Ovary (tissue), 9 donors: Measurements from ENCODE around the gene SGCA. TPM values are rescaled to one million over a fixed set of nuclear protein-coding genes. Genes with fewer than 3 reads are reported as not detected.
A peak's percentile ranks its signal among the peaks of the same experiment; 100 is the strongest.

Experiments used
- DNase-seq, 5 donors: peaks; one replicate each; pipeline ENCODE4 v3.0.0-alpha.2; 2019 to 2020
- H3K27ac ChIP-seq, 2 donors: fragments of 200-600 bp; one replicate each; pipeline versions ENCODE4 v1.5.1 to v1.8.0; 2019 to 2022
- H3K27me3 ChIP-seq: fragments of 200-600 bp; one replicate; pipeline ENCODE4 v1.8.0; 2022
- H3K36me3 ChIP-seq: fragments of 200-600 bp; sonication (generic); one replicate; pipeline ENCODE4 v1.5.1; 2019
- H3K4me1 ChIP-seq: one replicate; pipeline ENCODE4 v1.8.1; 2013; ENCODE audit warnings: mild to moderate bottlenecking, moderate library complexity; ENCODE audit not compliant: insufficient read depth
- H3K4me3 ChIP-seq: fragments of 200-600 bp; sonication (generic); one replicate; pipeline ENCODE4 v1.5.1; 2017
- H3K9me3 ChIP-seq, 2 donors: fragments of 200-600 bp in 1 of 2; sonication (generic) in 1 of 2; one replicate each; pipeline versions ENCODE4 v1.5.1 to v1.8.1; 2013 to 2019; ENCODE audit warnings: mild to moderate bottlenecking in 1 of 2, moderate library complexity in 1 of 2
- EP300 ChIP-seq: sonication (generic); formaldehyde crosslinking; IDR thresholded peaks from one replicate; pipeline ENCODE4 v1.6.1; 2017; ENCODE audit warnings: antibody characterized with exemption
- POLR2A ChIP-seq: fragments of 450-650 bp; IDR thresholded peaks from one replicate; pipeline ENCODE4 v1.6.1; 2017; ENCODE audit warnings: antibody characterized with exemption, mild to moderate bottlenecking, moderate library complexity
- WGBS, 3 donors: extraction: QIAGEN DNeasy Blood & Tissue Kit in 1 of 3; methylation state at CpG; one replicate each; pipeline versions ENCODE4 v1.1.5 to v1.1.7; 2013 to 2017; 5-methylcytosine and 5-hydroxymethylcytosine counted together
- intact Hi-C, 4 donors: fragments of 100-400 bp; cut with DNase I; formaldehyde crosslinking; loops; one replicate each; pipeline versions ENCODE4 v1.11.0 to v1.15.1; 2022 to 2023
- polyA plus RNA-seq, 2 donors: library from polyadenylated mRNA; stranded (reverse); fragments of 200-250 nt in 1 of 2; fragments of 350-450 nt in 1 of 2; fragmentation: Illumina TruSeq in 1 of 2; extraction: RNeasy Lipid Tissue Mini Kit (QIAGEN cat#74804) in 1 of 2; gene quantifications; one replicate each; pipeline ENCODE4 v1.2.3, GENCODE V29; 2013 to 2014
- total RNA-seq, 7 donors: library from RNA; depleted of rRNA in 2 of 7; stranded (reverse); fragments of >200 nt in 2 of 7; fragmentation: NEBNext Ultra II Directional in 3 of 7; extraction: Animal tissue kit (Norgen Biotek cat#: 25700) in 3 of 7; gene quantifications; one replicate each; pipeline versions ENCODE4 v1.1.0 to v1.2.4, GENCODE V29; 2016 to 2023
- TF ChIP-seq, protein P1 (sequence below), 3 donors: fragments of 450-650 bp in 2 of 3; fragments of 200-600 bp in 1 of 3; IDR thresholded peaks; one replicate each; pipeline versions ENCODE4 v1.5.1 to v1.8.0; 2016 to 2022; ENCODE audit warnings: antibody characterized with exemption in 3 of 3, mild to moderate bottlenecking in 1 of 3
- donor health status: DM: no; HTN: no; CAD: no; lungs with moderate emphysema.
- donor health status: DM: no; HTN: no; CAD: no.
- donor health status: Bipolar disorder and iron deficiency.
- donor health status: DM: yes; HTN: yes; CAD: no.
- donor health status: DM: no; HTN: no; CAD: no.
- donor health status: DM: yes; HTN: yes; CAD: no.

The SGCA gene
- total and polyA plus RNA-seq, 9 donors: 0.48 to 3.4 (median 2.2) TPM

DNA sequence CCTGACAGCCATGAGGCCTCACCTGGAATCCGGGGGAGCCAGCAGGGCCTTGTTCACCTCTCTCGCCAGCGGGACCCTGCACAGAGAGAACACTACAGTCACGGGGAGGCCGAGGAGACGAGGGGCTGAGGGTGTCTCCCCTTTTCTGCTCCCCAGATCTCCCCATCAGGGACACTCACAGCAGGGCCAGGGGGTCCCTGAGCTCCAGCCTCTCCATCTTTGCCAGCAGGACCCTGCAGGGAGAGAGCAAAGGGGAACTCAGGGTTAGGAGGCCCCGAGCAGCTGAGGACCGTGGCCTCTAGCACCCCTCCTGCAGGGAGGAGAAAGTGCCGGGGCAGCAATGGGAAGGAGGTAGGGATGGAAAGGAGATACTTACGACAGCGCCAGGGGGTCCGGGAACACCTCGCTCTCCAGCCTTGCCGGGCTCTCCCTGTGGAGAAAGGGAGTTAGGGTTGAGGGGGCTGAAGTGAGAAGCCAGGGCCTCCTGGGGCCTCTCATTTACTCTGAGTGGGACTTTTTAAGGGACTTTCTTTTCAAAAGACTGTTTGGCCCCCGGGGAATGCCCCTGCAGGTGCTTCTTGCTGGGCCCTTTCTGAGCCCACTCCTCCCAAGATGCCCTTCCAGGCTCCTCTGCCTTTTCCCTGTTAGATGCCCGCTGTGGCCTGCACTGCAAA, 26.9 kb downstream of the SGCA start:
- no peak for DNase-seq
- TF ChIP-seq, protein P1, sequence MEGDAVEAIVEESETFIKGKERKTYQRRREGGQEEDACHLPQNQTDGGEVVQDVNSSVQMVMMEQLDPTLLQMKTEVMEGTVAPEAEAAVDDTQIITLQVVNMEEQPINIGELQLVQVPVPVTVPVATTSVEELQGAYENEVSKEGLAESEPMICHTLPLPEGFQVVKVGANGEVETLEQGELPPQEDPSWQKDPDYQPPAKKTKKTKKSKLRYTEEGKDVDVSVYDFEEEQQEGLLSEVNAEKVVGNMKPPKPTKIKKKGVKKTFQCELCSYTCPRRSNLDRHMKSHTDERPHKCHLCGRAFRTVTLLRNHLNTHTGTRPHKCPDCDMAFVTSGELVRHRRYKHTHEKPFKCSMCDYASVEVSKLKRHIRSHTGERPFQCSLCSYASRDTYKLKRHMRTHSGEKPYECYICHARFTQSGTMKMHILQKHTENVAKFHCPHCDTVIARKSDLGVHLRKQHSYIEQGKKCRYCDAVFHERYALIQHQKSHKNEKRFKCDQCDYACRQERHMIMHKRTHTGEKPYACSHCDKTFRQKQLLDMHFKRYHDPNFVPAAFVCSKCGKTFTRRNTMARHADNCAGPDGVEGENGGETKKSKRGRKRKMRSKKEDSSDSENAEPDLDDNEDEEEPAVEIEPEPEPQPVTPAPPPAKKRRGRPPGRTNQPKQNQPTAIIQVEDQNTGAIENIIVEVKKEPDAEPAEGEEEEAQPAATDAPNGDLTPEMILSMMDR (IDR thresholded peaks at IDR 0.05): no peak
- TF ChIP-seq POLR2A: no peak
- TF ChIP-seq EP300: no peak
- intact Hi-C loops: no loop called here
- H3K9me3 ChIP-seq: no peaks in the 10 kb centered on the region
- H3K4me1 ChIP-seq: no peaks in the 10 kb centered on the region
- no peak overlapping the region for H3K4me3 ChIP-seq
- H3K36me3 ChIP-seq: no peaks in the 10 kb centered on the region
- no peaks in the 10 kb centered on the region for H3K27me3 ChIP-seq
- H3K27ac ChIP-seq: peak overlapping the region in 1 of 2 donors; percentile 66
- WGBS, 3 donors: 27 to 43% (median 33%) methylated on average over 16 of the region's 16 CpGs

GRCh38 chr17:50194140-50194933, 28.5 kb downstream of the SGCA start:
- H3K4me3 ChIP-seq: no peak overlapping the region
- peak in 1 of 5 donors; percentile 33 for DNase-seq
- no peaks in the 10 kb centered on the region for H3K27me3 ChIP-seq
- 18 to 26% (median 24%) methylated on average over 18 to 25 of the region's 25 CpGs for WGBS, 3 donors
- intact Hi-C loops: no loop called here
- no peaks in the 10 kb centered on the region for H3K36me3 ChIP-seq
- H3K4me1 ChIP-seq: peaks cover 5% of the 10 kb centered on the region
- H3K27ac ChIP-seq: peak overlapping the region; percentile 66 to 76
- H3K9me3 ChIP-seq: no peaks in the 10 kb centered on the region
- no peak for TF ChIP-seq POLR2A
- TF ChIP-seq, protein P1 (IDR thresholded peaks at IDR 0.05): no peak
- no peak for TF ChIP-seq EP300

GRCh38 chr17:50194934-50195865, 29.4 kb downstream of the SGCA start:
- no peak for DNase-seq
- no peaks in the 10 kb centered on the region for H3K9me3 ChIP-seq
- H3K27me3 ChIP-seq: no peaks in the 10 kb centered on the region
- no peak overlapping the region for H3K4me3 ChIP-seq
- peak overlapping the region; percentile 66 to 76 for H3K27ac ChIP-seq
- 28 to 36% (median 30%) methylated on average over 17 of the region's 17 CpGs for WGBS, 3 donors
- intact Hi-C loops: no loop called here
- peaks cover 5% of the 10 kb centered on the region for H3K4me1 ChIP-seq
- H3K36me3 ChIP-seq: no peaks in the 10 kb centered on the region
- TF ChIP-seq, protein P1 (IDR thresholded peaks at IDR 0.05): no peak
- TF ChIP-seq EP300: no peak
- TF ChIP-seq POLR2A: no peak

GRCh38 chr17:50196036-50196435, 30.2 kb downstream of the SGCA start:
- Histone ChIP-seq H3K27ac (peak overlapping the region; percentile 66 to 76), H3K9me3 (no peaks in the 10 kb centered on the region), H3K36me3 (no peaks in the 10 kb centered on the region), H3K27me3 (no peaks in the 10 kb centered on the region), H3K4me1 (peaks cover 5% of the 10 kb centered on the region), H3K4me3 (no peak overlapping the region)
- DNase-seq: peak in 1 of 5 donors; percentile 23
- intact Hi-C loops: loop anchor here in 1 of 4 donors (2.0 kb wide), 1 partner anchor 13 kb away; no protein-coding TSS in a partner anchor
- 11 to 28% (median 12%) methylated on average over 3 to 5 of the region's 5 CpGs for WGBS, 3 donors
- TF ChIP-seq POLR2A (no peak), EP300 (no peak)
- TF ChIP-seq, protein P1 (IDR thresholded peaks at IDR 0.05): no peak
